Stimulated activated CD4-positive, alpha-beta T cell treated with anti-CD3 and anti-CD28 coated beads, Interleukin-15, amount 100 ng/mL, for 48 hours (primary cell): ENCODE results near the gene HMGN3.

ENCODE experiments used
- DNase-seq, 2 donors: peaks; one replicate each; pipeline ENCODE4 v3.0.0-alpha.2; 2020; ENCODE audit warnings: low read depth in 2 of 2

The HMGN3 gene

DNA sequence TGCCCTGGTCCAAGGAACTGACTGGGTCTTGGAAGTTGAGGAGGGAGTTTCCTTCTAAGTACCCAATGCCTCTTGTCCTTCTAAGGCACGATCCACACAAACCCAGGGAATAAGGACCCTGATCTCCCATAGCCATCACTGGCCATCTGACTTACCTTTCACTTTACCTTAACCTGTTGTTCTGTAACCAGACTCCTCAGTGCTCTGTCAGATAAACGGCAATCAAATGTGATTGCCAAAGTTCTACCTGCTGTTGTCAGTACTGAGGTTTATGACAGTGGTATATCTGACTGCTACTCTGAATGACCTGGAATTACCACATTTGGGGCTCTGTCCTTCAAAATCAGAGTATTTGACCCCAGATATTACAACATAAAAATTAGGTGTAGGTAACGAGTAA is 49.8 kb downstream of the HMGN3 start:
- DNase-seq, result no peak

- DNase-seq, result no peak
Measured at GRCh38 chr6:79184086-79184485, 50.4 kb downstream of the HMGN3 start.

DNA sequence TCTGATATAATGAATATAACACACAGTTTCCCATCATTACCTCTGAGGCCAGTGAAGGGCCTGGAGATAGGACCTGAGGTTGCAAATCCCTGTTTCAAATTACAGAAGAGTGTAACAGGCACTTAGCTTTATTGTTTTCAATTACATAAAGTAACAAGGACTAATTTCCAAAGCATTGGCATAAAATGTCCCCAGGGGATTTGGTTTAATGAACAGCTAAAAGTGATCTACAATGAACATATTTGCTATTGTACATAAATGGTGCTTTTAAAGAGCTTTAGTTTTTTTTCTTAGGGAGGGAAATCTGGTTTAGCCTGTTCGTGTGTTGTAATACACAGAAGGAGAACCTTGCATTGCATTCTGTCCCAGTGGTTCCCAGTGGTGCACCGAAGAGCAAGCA is 54.4 kb downstream of the HMGN3 start:
- no peak for DNase-seq

- no peak for DNase-seq
Measured at GRCh38 chr6:79173378-79173777, 61.1 kb downstream of the HMGN3 start.

DNA sequence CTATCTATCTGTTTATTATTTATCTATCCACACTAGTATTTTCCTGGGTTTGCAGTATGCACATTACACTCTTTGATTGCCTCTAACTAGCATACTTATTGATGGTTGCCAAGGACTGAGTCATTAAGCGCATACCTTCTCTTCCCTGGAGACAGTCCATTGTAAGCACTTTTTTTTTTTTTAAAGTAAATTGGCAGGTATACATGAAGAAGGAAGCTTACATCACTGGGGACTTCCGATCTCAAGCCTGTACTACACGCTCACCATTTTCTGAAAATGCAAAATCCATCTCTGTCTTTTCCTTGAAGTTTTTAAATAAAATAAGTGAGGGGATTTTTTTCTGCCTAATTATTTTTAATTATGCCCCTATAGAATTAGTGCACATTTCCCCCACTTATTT is 63.5 kb downstream of the HMGN3 start:
- no peak for DNase-seq

- DNase-seq, result no peak
Measured at GRCh38 chr6:79170431-79170830, 64.1 kb downstream of the HMGN3 start.

DNA sequence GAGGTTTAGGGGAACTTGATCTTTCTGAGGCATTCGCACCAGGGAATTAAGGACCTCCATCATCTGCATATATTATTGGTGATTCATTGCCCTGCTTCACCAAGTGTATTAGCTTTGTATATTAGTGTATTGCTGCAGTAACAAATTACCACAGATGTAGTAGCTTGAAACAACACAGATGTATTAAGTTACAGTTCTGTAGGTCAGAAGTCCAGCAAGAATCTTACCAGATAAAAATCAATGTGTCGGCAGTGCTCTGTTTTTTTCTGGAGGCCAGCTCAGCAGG is 65.8 kb downstream of the HMGN3 start:
- no peak for DNase-seq

GRCh38 chr6:79167931-79168694 is 66.4 kb downstream of the HMGN3 start:
- no peak for DNase-seq

GRCh38 chr6:79159846-79160245 is 74.6 kb downstream of the HMGN3 start:
- no peak for DNase-seq

GRCh38 chr6:79158856-79159516 is 75.5 kb downstream of the HMGN3 start:
- DNase-seq, result no peak

DNA sequence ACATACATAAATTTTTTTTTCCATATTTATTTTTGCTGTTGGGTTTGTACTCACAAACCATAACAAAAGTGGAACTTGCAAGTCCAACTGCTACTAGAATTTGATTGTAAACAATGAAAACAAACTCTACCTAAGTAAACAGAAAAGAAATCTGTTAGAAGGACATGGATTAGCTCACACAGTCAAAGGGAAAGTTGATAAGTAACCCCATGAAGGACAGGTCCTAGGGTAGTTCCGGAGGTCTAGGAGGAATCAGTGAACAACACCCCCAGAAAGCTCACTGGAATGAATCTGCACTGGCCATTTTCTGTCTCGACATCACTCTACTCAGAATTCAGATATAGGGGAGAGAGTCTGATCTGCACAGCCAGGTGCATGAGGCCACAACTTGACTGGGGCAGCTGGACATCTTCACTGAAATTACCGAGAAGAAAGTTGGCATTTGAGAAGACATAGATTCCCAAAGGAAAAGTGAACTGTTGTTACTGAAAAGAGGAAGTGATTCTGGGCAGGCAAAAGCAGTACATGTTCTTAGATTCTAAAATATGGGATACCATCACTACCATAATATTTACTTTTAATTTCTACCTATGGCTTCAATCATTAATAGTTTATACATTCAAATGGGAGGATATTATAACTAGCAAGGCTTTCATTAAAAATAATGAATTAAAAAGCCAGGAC is 76.4 kb downstream of the HMGN3 start:
- DNase-seq, result no peak

DNA sequence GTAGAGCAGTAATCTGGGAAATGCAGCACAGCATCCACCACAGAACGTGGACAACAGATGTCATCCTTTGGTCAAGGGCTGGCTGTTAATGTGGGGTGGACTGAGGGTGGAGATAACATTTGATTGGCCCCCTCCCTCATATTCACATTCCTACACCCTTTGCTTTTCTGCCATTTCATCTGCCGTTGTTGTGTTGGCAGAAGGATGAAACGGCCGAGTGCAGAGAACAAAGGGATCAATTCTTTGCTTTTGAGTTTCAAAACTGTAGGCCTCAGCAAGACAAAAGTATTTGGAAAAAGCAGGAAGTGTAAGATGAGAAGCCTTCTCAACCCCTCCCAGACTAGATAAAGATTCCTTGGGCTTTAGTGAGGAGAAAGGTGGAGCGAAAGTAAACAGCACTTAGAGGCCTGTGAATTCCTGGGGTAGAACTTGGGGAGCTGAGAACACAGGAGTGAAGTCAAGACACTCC is 82.2 kb downstream of the HMGN3 start:
- DNase-seq, result no peak
